Hair follicular keratinocyte (primary cell): Measurements from ENCODE around the gene CALB2. TPM values are rescaled to one million over a fixed set of nuclear protein-coding genes. Genes with fewer than 3 reads are reported as not detected.

Experiments
- total RNA-seq: library from RNA; depleted of rRNA; stranded (reverse); fragments of >200 nt; gene quantifications from 2 replicates; pipeline ENCODE4 v1.2.3, GENCODE V29; 2015

Gene CALB2
- not detected in 2 replicates for total RNA-seq

GRCh38 chr16:71358464-71358998 is at the start of gene CALB2:
TSS of gene CALB2 (plus strand) at chr16:71358723. CDS start at chr16:71358793, 70 bp downstream.

Other genes starting within 250 kb of the CALB2 start
- 0.08 and 0.19 TPM in 2 replicates for gene HYDIN, start 128.0 kb upstream of the CALB2 start, total RNA-seq
- 21.8 and 27.5 TPM in 2 replicates for gene CMTR2, start 69.3 kb upstream of the CALB2 start, total RNA-seq
- gene TLE7, start 83.3 kb downstream of the CALB2 start, total RNA-seq = not detected in 2 replicates
- gene ZNF23, start 103.5 kb downstream of the CALB2 start, total RNA-seq = 4.2 and 5.6 TPM in 2 replicates
- gene ZNF19, start 130.6 kb downstream of the CALB2 start, total RNA-seq = 1.3 and 1.6 TPM in 2 replicates
- 0.30 TPM in 1 of 2 replicates, not detected in the other for gene CHST4, start 167.7 kb downstream of the CALB2 start, total RNA-seq
- gene TAT, start 218.4 kb downstream of the CALB2 start, total RNA-seq = not detected in 2 replicates